K562 (cell line): ENCODE measurements around the gene CDK9. TPM values are rescaled to one million over a fixed set of nuclear protein-coding genes. Genes with fewer than 3 reads are reported as not detected.

Experiments
- ARHGAP35 ChIP-seq: fragments of 450-650 bp; IDR thresholded peaks from 2 replicates; pipeline ENCODE4 v1.6.1; 2018; ENCODE audit not compliant: partially characterized antibody
- ATF6 ChIP-seq: sonication (generic); formaldehyde crosslinking; IDR thresholded peaks from 2 replicates; pipeline ENCODE4 v1.4.0; 2020; ENCODE audit warnings: mild to moderate bottlenecking, missing genetic modification reagents
- BHLHE40 ChIP-seq: IDR thresholded peaks from 2 replicates; pipeline ENCODE4 v1.6.1; 2011; ENCODE audit warnings: low read length, improper control_type of control experiment
- CAMTA2 ChIP-seq: fragments of 250-450 bp; sonication (Bioruptor Pico); conservative IDR thresholded peaks from 2 replicates; pipeline ENCODE4 v1.5.1; 2022
- CBFA2T2 ChIP-seq: fragments of 450-650 bp; conservative IDR thresholded peaks from 2 replicates; pipeline ENCODE4 v1.6.1; 2017; ENCODE audit warnings: mild to moderate bottlenecking
- ELK3 ChIP-seq: fragments of 450-650 bp; formaldehyde crosslinking; IDR thresholded peaks from 2 replicates; pipeline ENCODE4 v1.4.0; 2020; ENCODE audit warnings: mild to moderate bottlenecking
- ESRRB ChIP-seq: fragments of 250-450 bp; sonication (Bioruptor Pico); IDR thresholded peaks from 2 replicates; pipeline ENCODE4 v1.5.0; 2020; ENCODE audit warnings: mild to moderate bottlenecking, moderate library complexity, borderline replicate concordance
- GTF3C2 ChIP-seq: IDR thresholded peaks from 3 replicates; pipeline ENCODE4 v1.6.1; 2011; ENCODE audit warnings: borderline replicate concordance, mild to moderate bottlenecking, moderate library complexity; ENCODE audit not compliant: insufficient read length; ENCODE audit errors: extremely low read depth
- HCFC1 ChIP-seq: IDR thresholded peaks from 2 replicates; pipeline ENCODE4 v1.6.1; 2012; ENCODE audit warnings: low read depth, low read length, improper control_type of control experiment
- HDGF ChIP-seq: fragments of 450-650 bp; IDR thresholded peaks from 2 replicates; pipeline ENCODE4 v1.6.1; 2016
- HLTF ChIP-seq: fragments of 450-650 bp; IDR thresholded peaks from 2 replicates; pipeline ENCODE4 v1.6.1; 2016
- HMBOX1 ChIP-seq: sonication (generic); IDR thresholded peaks from 2 replicates; pipeline ENCODE4 v1.6.1; 2016
- HNRNPH1 ChIP-seq: fragments of 200-400 bp; formaldehyde crosslinking; optimal IDR thresholded peaks from 2 replicates; pipeline ENCODE3; 2017; ENCODE audit warnings: low read depth, mild to moderate bottlenecking, low read length, moderate library complexity
- MEIS2 ChIP-seq: fragments of 450-650 bp; IDR thresholded peaks from 2 replicates; pipeline ENCODE4 v1.6.1; 2014; ENCODE audit warnings: mild to moderate bottlenecking; ENCODE audit not compliant: partially characterized antibody
- PCBP1 ChIP-seq: fragments of 200-400 bp; formaldehyde crosslinking; IDR thresholded peaks from 2 replicates; pipeline ENCODE4 v1.6.1; 2018; ENCODE audit warnings: mild to moderate bottlenecking, low read depth, low read length; ENCODE audit not compliant: poor library complexity, severe bottlenecking
- SREBF2 ChIP-seq: sonication (generic); formaldehyde crosslinking; IDR thresholded peaks from 2 replicates; pipeline ENCODE4 v1.4.0; 2020; ENCODE audit warnings: mild to moderate bottlenecking, missing genetic modification reagents
- TAL1 ChIP-seq: fragments of 450-650 bp; IDR thresholded peaks from 2 replicates; pipeline ENCODE4 v1.6.1; 2016; ENCODE audit warnings: mild to moderate bottlenecking
- TRIM28 ChIP-seq: fragments of 450-650 bp; IDR thresholded peaks from 2 replicates; pipeline ENCODE4 v1.6.1; 2017
- ZBTB34 ChIP-seq: fragments of 250-450 bp; sonication (Bioruptor Pico); IDR thresholded peaks from 2 replicates; pipeline ENCODE4 v1.8.0; 2021; ENCODE audit warnings: mild to moderate bottlenecking, moderate library complexity
- ZNF316 ChIP-seq: fragments of 450-650 bp; IDR thresholded peaks from 2 replicates; pipeline ENCODE4 v1.6.1; 2016
- ZNF324 ChIP-seq: fragments of 250-450 bp; sonication (Bioruptor Pico); IDR thresholded peaks from 2 replicates; pipeline ENCODE4 v1.4.0; 2020; ENCODE audit warnings: mild to moderate bottlenecking
- polyA plus RNA-seq, 8 experiments: library from polyadenylated mRNA; depleted of rRNA in 4 of 8; stranded (reverse) in 5 of 8; unstranded in 3 of 8; fragments of >200 nt; fragmentation: Nextera tagmentation in 2 of 8; fragmentation: Illumina TruSeq in 1 of 8; extraction: Ambion mirVana in 2 of 8; extraction: Trizol in 1 of 8; gene quantifications; 2 replicates each; pipeline versions ENCODE4 v1.2.1 to v1.2.3, GENCODE V29; 2011 to 2014; ENCODE audit warnings: inconsistent platforms in 1 of 8, missing spikeins in 1 of 8
- total RNA-seq, 7 experiments: library from RNA; depleted of rRNA in 6 of 7; stranded (reverse); fragments of >200 nt in 6 of 7; fragmentation: Illumina TruSeq in 2 of 7; extraction: Trizol in 2 of 7; gene quantifications; 2 replicates each; pipeline versions ENCODE4 v1.2.1 to v1.2.3, GENCODE V29; 2011 to 2021; ENCODE audit warnings: low replicate concordance in 1 of 7

The CDK9 gene
- total and polyA plus RNA-seq, 9 of the 15 experiments (the other 6 are each of a cell fraction or from before 2014, with no cell fraction given): 4.2 to 78.6 (median 33.0) TPM

GRCh38 chr9:127741831-127742434, 43.9 kb upstream of the CDK9 start (continued):
- no peak for TF ChIP-seq ESRRB
- peak; percentile 99 for TF ChIP-seq ZNF316
- no peak for TF ChIP-seq ZBTB34
- TF ChIP-seq HLTF: 0 out of 2 replicates have a peak, but pooled peaks have one; percentile 19
- no peak for TF ChIP-seq BHLHE40
- TF ChIP-seq GTF3C2: no peak
- no peak for TF ChIP-seq HCFC1
- TF ChIP-seq CAMTA2 (CRISPR knock-in tag): no peak
- TF ChIP-seq HMBOX1: no peak
- TF ChIP-seq TRIM28: no peak
- TF ChIP-seq TAL1: no peak
- no peak for TF ChIP-seq HNRNPH1
- TF ChIP-seq MEIS2: no peak
- no peak for TF ChIP-seq ZNF324 (CRISPR knock-in tag)
- no peak for TF ChIP-seq HDGF
- no peak for TF ChIP-seq CBFA2T2
- TF ChIP-seq ATF6: no peak
- no peak for TF ChIP-seq ARHGAP35
- TF ChIP-seq ELK3: no peak
- TF ChIP-seq PCBP1: peak; percentile 48
- TF ChIP-seq SREBF2 (CRISPR knock-in tag): no peak
